MM.1S (cell line): Measurements from ENCODE around the gene LTBP1.

Experiments
- DNase-seq: peaks from one replicate; pipeline ENCODE4 v3.0.0-alpha.2; 2015
- H2AFZ ChIP-seq: fragments of 300-600 bp; sonication (generic); 2 replicates; pipeline ENCODE4 v1.6.0; 2016; ENCODE audit warnings: antibody characterized with exemption, low read length
- H3F3A ChIP-seq: fragments of 300-600 bp; sonication (generic); 2 replicates; pipeline ENCODE4 v1.6.1; 2016; ENCODE audit warnings: mild to moderate bottlenecking, antibody characterized with exemption, low read length, moderate library complexity, mixed read lengths; ENCODE audit not compliant: insufficient read depth
- H3K27ac ChIP-seq: fragments of 300-600 bp; sonication (generic); 2 replicates; pipeline ENCODE4 v1.5.1; 2016; ENCODE audit warnings: mild to moderate bottlenecking, low read length
- H3K27me3 ChIP-seq: fragments of 300-600 bp; sonication (generic); replicated peaks from 2 replicates; pipeline ENCODE4 v1.6.0; 2016; ENCODE audit warnings: low read length; ENCODE audit not compliant: insufficient read depth
- H3K36me3 ChIP-seq: fragments of 300-600 bp; sonication (generic); replicated peaks from 2 replicates; pipeline ENCODE4 v1.6.1; 2016; ENCODE audit warnings: mild to moderate bottlenecking, low read length, mixed read lengths; ENCODE audit not compliant: insufficient read depth
- H3K4me1 ChIP-seq: fragments of 300-600 bp; sonication (generic); 2 replicates; pipeline ENCODE4 v1.6.1; 2016; ENCODE audit warnings: low read length, mixed read lengths
- H3K4me2 ChIP-seq: fragments of 300-600 bp; sonication (generic); 2 replicates; pipeline ENCODE4 v1.6.0; 2016; ENCODE audit warnings: low read depth, low read length
- H3K4me3 ChIP-seq: fragments of 300-600 bp; sonication (generic); 2 replicates; pipeline ENCODE4 v1.5.1; 2016; ENCODE audit warnings: low read length, mixed read lengths
- H3K79me2 ChIP-seq: fragments of 300-600 bp; sonication (generic); 2 replicates; pipeline ENCODE4 v1.6.1; 2016; ENCODE audit warnings: mixed run types, low read length, mixed read lengths
- H3K9ac ChIP-seq: fragments of 300-600 bp; sonication (generic); 2 replicates; pipeline ENCODE4 v1.6.1; 2016; ENCODE audit warnings: low read length, mixed read lengths
- H3K9me2 ChIP-seq: fragments of 300-600 bp; sonication (generic); replicated peaks from 2 replicates; pipeline ENCODE4 v1.6.1; 2016; ENCODE audit warnings: mild to moderate bottlenecking, low read length, mixed read lengths; ENCODE audit not compliant: insufficient read depth
- H3K9me3 ChIP-seq: fragments of 300-600 bp; sonication (generic); replicated peaks from 2 replicates; pipeline ENCODE4 v1.6.1; 2016; ENCODE audit warnings: mild to moderate bottlenecking, low read length, mixed read lengths; ENCODE audit not compliant: insufficient read depth
- H4K20me1 ChIP-seq: fragments of 300-600 bp; sonication (generic); 2 replicates; pipeline ENCODE4 v1.6.1; 2016; ENCODE audit warnings: mild to moderate bottlenecking, low read length, moderate library complexity, mixed read lengths; ENCODE audit not compliant: insufficient read depth
- EZH2 ChIP-seq: fragments of 300-600 bp; sonication (generic); optimal IDR thresholded peaks from 2 replicates; pipeline ENCODE3; 2017; ENCODE audit warnings: low read depth, mild to moderate bottlenecking, antibody characterized with exemption, low read length, mixed read lengths
- EZH2phosphoT487 ChIP-seq: fragments of 300-600 bp; sonication (generic); IDR thresholded peaks from 2 replicates; pipeline ENCODE4 v1.6.1; 2018; ENCODE audit warnings: antibody characterized with exemption, low read length
- TF ChIP-seq, protein P1 (sequence below): fragments of 300-600 bp; sonication (generic); IDR thresholded peaks from 2 replicates; pipeline ENCODE4 v1.5.1; 2016; ENCODE audit warnings: antibody characterized with exemption, low read length, mixed read lengths

Gene LTBP1

DNA sequence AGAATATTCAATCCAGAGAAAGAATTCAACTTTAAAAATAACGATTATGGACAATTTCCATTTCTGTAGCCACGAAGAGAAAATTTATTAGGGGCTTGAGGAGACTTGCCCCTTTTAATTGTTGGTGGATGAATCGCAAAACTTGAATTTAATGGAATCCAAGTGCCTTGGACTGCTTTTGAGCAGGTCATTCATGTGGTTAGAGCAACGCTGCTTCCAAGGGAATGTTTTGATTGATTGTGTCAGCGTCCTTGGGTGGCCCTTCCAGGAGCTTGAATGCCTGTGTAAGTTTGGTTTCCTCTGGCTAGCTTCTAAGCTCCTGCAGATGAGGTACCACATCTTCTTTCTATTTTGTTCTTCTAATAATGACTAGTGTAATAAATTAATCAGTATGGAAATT, 213.4 kb downstream of the LTBP1 start:
- Histone ChIP-seq H3K27ac (no peak overlapping the region), H3K27me3 (no peaks in the 10 kb centered on the region)

GRCh38 chr2:33166287-33166881, 219.6 kb downstream of the LTBP1 start:
- H3K36me3 ChIP-seq: no peaks in the 10 kb centered on the region
- no peak overlapping the region for H3K4me2 ChIP-seq
- no peak overlapping the region for H2AFZ ChIP-seq
- H3K4me3 ChIP-seq: no peak overlapping the region
- H3K27me3 ChIP-seq: no peaks in the 10 kb centered on the region
- H4K20me1 ChIP-seq: no peaks in the 10 kb centered on the region
- TF ChIP-seq, protein P1, sequence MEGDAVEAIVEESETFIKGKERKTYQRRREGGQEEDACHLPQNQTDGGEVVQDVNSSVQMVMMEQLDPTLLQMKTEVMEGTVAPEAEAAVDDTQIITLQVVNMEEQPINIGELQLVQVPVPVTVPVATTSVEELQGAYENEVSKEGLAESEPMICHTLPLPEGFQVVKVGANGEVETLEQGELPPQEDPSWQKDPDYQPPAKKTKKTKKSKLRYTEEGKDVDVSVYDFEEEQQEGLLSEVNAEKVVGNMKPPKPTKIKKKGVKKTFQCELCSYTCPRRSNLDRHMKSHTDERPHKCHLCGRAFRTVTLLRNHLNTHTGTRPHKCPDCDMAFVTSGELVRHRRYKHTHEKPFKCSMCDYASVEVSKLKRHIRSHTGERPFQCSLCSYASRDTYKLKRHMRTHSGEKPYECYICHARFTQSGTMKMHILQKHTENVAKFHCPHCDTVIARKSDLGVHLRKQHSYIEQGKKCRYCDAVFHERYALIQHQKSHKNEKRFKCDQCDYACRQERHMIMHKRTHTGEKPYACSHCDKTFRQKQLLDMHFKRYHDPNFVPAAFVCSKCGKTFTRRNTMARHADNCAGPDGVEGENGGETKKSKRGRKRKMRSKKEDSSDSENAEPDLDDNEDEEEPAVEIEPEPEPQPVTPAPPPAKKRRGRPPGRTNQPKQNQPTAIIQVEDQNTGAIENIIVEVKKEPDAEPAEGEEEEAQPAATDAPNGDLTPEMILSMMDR: no peak
- H3K9ac ChIP-seq: no peak overlapping the region
- H3K27ac ChIP-seq: no peak overlapping the region
- no peaks in the 10 kb centered on the region for H3K4me1 ChIP-seq
- no peaks in the 10 kb centered on the region for H3K9me3 ChIP-seq
- H3K9me2 ChIP-seq: no peaks in the 10 kb centered on the region
- no peak for DNase-seq
- no peaks in the 10 kb centered on the region for H3K79me2 ChIP-seq
- H3F3A ChIP-seq: no peaks in the 10 kb centered on the region

More for the DNA sequence above, 213.4 kb downstream of the LTBP1 start:
- H3K4me3 ChIP-seq: no peak overlapping the region
- TF ChIP-seq EZH2phosphoT487 (no peak), EZH2 (no peak)
- TF ChIP-seq, protein P1: no peak
- no peaks in the 10 kb centered on the region for H3K36me3 ChIP-seq
- H3K9me2 ChIP-seq: no peaks in the 10 kb centered on the region
- DNase-seq: no peak
- H3K9ac ChIP-seq: no peak overlapping the region
- H4K20me1 ChIP-seq: no peaks in the 10 kb centered on the region
- no peaks in the 10 kb centered on the region for H3F3A ChIP-seq
- no peaks in the 10 kb centered on the region for H3K79me2 ChIP-seq
- no peaks in the 10 kb centered on the region for H3K9me3 ChIP-seq
- H3K4me2 ChIP-seq: no peak overlapping the region
- no peak overlapping the region for H2AFZ ChIP-seq
- H3K4me1 ChIP-seq: no peaks in the 10 kb centered on the region

GRCh38 chr2:33167622-33168245, 221.0 kb downstream of the LTBP1 start:
- Histone ChIP-seq H3K4me2 (no peak overlapping the region), H3K27me3 (no peaks in the 10 kb centered on the region), H3F3A (no peaks in the 10 kb centered on the region), H3K36me3 (no peaks in the 10 kb centered on the region), H3K4me1 (no peaks in the 10 kb centered on the region), H3K79me2 (no peaks in the 10 kb centered on the region), H3K9ac (no peak overlapping the region), H3K9me3 (no peaks in the 10 kb centered on the region), H4K20me1 (no peaks in the 10 kb centered on the region), H3K4me3 (no peak overlapping the region), H3K27ac (no peak overlapping the region), H2AFZ (no peak overlapping the region), H3K9me2 (no peaks in the 10 kb centered on the region)
- TF ChIP-seq EZH2 (no peak), EZH2phosphoT487 (no peak)
- TF ChIP-seq, protein P1: no peak
- DNase-seq: no peak
